Measurements from ENCODE around the gene ERLIN1. TPM values are rescaled to one million over a fixed set of nuclear protein-coding genes. Genes with fewer than 3 reads are reported as not detected.
A peak's percentile ranks its signal among the peaks of the same experiment; 100 is the strongest.

The ERLIN1 gene
- total and polyA plus RNA-seq, 4 donors, result 21.7 to 85.4 (median 70.0) TPM

DNA sequence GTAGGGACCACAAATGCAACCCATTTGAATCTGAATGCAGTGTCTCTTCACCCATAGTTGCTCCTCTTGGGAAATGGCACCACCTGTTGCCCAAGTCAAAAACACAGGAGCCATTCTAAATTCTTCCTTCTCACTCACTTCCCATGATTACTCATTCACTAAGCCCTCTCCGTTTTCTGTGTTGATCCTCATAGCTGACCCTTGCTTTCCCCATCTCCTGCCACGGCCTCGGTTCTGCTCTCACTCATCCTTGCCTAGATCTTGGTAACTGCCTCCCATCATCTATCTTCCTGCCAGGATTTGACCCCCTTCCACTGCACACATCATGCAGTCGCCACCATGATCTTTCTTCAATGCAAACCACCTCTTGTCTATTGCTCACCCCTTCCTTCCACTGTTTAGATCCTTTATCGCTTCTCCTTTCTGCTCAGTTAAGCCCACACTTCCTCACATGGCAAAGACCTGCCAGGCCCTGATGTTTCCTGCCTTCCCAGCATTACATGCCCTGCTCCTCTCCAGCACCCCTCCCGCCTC is 85.1 kb downstream of the ERLIN1 start:
- no peak overlapping the region for H3K4me3 ChIP-seq (ENCODE audit: low read depth in 1 of 3, low read length in 3 of 3)
- H3K27ac ChIP-seq (ENCODE audit: low read depth in 1 of 2, low read length in 2 of 2), result peak overlapping the region; percentile 91 to 97
- WGBS, result 33% methylated on average over 6 of the region's 6 CpGs
- H3K27me3 ChIP-seq (ENCODE audit: control insufficient read depth in 4 of 4, insufficient read depth in 4 of 4, low read length in 3 of 4), result no peaks in the 10 kb centered on the region
- peaks cover 4 to 21% (median 11%) of the 10 kb centered on the region in 4 donors for H3K4me1 ChIP-seq (ENCODE audit: control insufficient read depth in 4 of 4, insufficient read depth in 4 of 4, low read length in 3 of 4)
- TF ChIP-seq, protein P1, sequence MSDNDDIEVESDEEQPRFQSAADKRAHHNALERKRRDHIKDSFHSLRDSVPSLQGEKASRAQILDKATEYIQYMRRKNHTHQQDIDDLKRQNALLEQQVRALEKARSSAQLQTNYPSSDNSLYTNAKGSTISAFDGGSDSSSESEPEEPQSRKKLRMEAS (IDR thresholded peaks at IDR 0.05), result no peak
- TF ChIP-seq, protein P2, sequence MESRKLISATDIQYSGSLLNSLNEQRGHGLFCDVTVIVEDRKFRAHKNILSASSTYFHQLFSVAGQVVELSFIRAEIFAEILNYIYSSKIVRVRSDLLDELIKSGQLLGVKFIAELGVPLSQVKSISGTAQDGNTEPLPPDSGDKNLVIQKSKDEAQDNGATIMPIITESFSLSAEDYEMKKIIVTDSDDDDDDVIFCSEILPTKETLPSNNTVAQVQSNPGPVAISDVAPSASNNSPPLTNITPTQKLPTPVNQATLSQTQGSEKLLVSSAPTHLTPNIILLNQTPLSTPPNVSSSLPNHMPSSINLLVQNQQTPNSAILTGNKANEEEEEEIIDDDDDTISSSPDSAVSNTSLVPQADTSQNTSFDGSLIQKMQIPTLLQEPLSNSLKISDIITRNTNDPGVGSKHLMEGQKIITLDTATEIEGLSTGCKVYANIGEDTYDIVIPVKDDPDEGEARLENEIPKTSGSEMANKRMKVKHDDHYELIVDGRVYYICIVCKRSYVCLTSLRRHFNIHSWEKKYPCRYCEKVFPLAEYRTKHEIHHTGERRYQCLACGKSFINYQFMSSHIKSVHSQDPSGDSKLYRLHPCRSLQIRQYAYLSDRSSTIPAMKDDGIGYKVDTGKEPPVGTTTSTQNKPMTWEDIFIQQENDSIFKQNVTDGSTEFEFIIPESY (IDR thresholded peaks at IDR 0.05), result no peak
- TF ChIP-seq RXRA (IDR thresholded peaks at IDR 0.05) (peak; percentile 15), RAD21 (IDR thresholded peaks at IDR 0.05) (peak; percentile 77 to 84), YY1 (IDR thresholded peaks at IDR 0.05) (peak; percentile 87), FOXA2 (IDR thresholded peaks at IDR 0.05) (no peak), HNF4A (conservative IDR thresholded peaks at IDR 0.05) (peak; percentile 16 to 43), TAF1 (conservative IDR thresholded peaks at IDR 0.05) (no peak), JUND (IDR thresholded peaks at IDR 0.05) (no peak), SP1 (IDR thresholded peaks at IDR 0.05) (peak; percentile 17), FOXA1 (IDR thresholded peaks at IDR 0.05) (no peak)
- TF ChIP-seq, protein P3, sequence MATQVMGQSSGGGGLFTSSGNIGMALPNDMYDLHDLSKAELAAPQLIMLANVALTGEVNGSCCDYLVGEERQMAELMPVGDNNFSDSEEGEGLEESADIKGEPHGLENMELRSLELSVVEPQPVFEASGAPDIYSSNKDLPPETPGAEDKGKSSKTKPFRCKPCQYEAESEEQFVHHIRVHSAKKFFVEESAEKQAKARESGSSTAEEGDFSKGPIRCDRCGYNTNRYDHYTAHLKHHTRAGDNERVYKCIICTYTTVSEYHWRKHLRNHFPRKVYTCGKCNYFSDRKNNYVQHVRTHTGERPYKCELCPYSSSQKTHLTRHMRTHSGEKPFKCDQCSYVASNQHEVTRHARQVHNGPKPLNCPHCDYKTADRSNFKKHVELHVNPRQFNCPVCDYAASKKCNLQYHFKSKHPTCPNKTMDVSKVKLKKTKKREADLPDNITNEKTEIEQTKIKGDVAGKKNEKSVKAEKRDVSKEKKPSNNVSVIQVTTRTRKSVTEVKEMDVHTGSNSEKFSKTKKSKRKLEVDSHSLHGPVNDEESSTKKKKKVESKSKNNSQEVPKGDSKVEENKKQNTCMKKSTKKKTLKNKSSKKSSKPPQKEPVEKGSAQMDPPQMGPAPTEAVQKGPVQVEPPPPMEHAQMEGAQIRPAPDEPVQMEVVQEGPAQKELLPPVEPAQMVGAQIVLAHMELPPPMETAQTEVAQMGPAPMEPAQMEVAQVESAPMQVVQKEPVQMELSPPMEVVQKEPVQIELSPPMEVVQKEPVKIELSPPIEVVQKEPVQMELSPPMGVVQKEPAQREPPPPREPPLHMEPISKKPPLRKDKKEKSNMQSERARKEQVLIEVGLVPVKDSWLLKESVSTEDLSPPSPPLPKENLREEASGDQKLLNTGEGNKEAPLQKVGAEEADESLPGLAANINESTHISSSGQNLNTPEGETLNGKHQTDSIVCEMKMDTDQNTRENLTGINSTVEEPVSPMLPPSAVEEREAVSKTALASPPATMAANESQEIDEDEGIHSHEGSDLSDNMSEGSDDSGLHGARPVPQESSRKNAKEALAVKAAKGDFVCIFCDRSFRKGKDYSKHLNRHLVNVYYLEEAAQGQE (IDR thresholded peaks at IDR 0.05), result peak; percentile 22
- TF ChIP-seq, protein P4, sequence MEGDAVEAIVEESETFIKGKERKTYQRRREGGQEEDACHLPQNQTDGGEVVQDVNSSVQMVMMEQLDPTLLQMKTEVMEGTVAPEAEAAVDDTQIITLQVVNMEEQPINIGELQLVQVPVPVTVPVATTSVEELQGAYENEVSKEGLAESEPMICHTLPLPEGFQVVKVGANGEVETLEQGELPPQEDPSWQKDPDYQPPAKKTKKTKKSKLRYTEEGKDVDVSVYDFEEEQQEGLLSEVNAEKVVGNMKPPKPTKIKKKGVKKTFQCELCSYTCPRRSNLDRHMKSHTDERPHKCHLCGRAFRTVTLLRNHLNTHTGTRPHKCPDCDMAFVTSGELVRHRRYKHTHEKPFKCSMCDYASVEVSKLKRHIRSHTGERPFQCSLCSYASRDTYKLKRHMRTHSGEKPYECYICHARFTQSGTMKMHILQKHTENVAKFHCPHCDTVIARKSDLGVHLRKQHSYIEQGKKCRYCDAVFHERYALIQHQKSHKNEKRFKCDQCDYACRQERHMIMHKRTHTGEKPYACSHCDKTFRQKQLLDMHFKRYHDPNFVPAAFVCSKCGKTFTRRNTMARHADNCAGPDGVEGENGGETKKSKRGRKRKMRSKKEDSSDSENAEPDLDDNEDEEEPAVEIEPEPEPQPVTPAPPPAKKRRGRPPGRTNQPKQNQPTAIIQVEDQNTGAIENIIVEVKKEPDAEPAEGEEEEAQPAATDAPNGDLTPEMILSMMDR (IDR thresholded peaks at IDR 0.05; ENCODE audit: low read depth, low read length, missing input control), result peak; percentile 37
- no peak for DNase-seq (ENCODE audit: low spot score)
- peak overlapping the region; percentile 33 to 84 for H3K9ac ChIP-seq (ENCODE audit: low read depth in 1 of 2, low read length in 2 of 2)
- H3K36me3 ChIP-seq (ENCODE audit: control insufficient read depth in 4 of 4, insufficient read depth in 3 of 4, low read depth in 1 of 4, low read length in 3 of 4), result no peaks in the 10 kb centered on the region
- no peaks in the 10 kb centered on the region for H3K9me3 ChIP-seq (ENCODE audit: control insufficient read depth in 4 of 4, low read length in 3 of 4)

Other genes starting within 250 kb of the ERLIN1 start
- 10 to 100 TPM in 1 of 2 donors, 1 to 10 TPM in 1; 3.8 to 12.6 TPM for gene DNMBP, start 176.1 kb downstream of the ERLIN1 start, total RNA-seq
- gene DNMBP, start 176.1 kb downstream of the ERLIN1 start, polyA plus RNA-seq, result 1 to 10 TPM; 4.2 to 6.4 TPM
- gene CPN1, start 104.2 kb downstream of the ERLIN1 start, total RNA-seq, result 100 to 1,000 TPM in 1 of 2 donors, 10 to 100 TPM in 1; 95.7 to 119 TPM
- gene CPN1, start 104.2 kb downstream of the ERLIN1 start, polyA plus RNA-seq, result 10 to 100 TPM; 30.4 to 97.8 TPM
- 10 to 100 TPM; 18.3 to 25.9 TPM for gene CHUK, start 43.6 kb upstream of the ERLIN1 start, total RNA-seq
- 1 to 10 TPM; 7.7 to 10.0 TPM for gene CHUK, start 43.6 kb upstream of the ERLIN1 start, polyA plus RNA-seq
- 10 to 100 TPM; 10.2 to 15.7 TPM for gene CWF19L1, start 81.6 kb upstream of the ERLIN1 start, total RNA-seq
- gene CWF19L1, start 81.6 kb upstream of the ERLIN1 start, polyA plus RNA-seq, result 1 to 10 TPM; 5.3 to 5.9 TPM
- 10 to 100 TPM; 10.7 to 25.5 TPM for gene BLOC1S2, start 100.7 kb upstream of the ERLIN1 start, total RNA-seq
- gene BLOC1S2, start 100.7 kb upstream of the ERLIN1 start, polyA plus RNA-seq, result 10 to 100 TPM; 18.9 to 25.2 TPM
- under 1 TPM; 0.08 to 0.14 TPM for gene PKD2L1, start 144.2 kb upstream of the ERLIN1 start, total RNA-seq
- under 1 TPM; 0.06 to 0.15 TPM for gene PKD2L1, start 144.2 kb upstream of the ERLIN1 start, polyA plus RNA-seq
- gene SCD, start 161.2 kb upstream of the ERLIN1 start, total RNA-seq, result 1,000 to 10,000 TPM in 1 of 2 donors, 100 to 1,000 TPM in 1; 130 to 1,255 TPM
- 100 to 1,000 TPM in 1 of 2 donors, 10 to 100 TPM in 1; 43.4 to 338 TPM for gene SCD, start 161.2 kb upstream of the ERLIN1 start, polyA plus RNA-seq